GM12878 (cell line): ENCODE measurements around the gene ADGRG7. TPM values are rescaled to one million over a fixed set of nuclear protein-coding genes. Genes with fewer than 3 reads are reported as not detected.

Experiments used
- ATAC-seq: fragments of 200-7000 bp; cut with Tn5 transposase; 3 replicates; pipeline ENCODE4 v1.9.1; 2020; ENCODE audit warnings: mild to moderate bottlenecking, moderate library complexity
- BruUV-seq: library from RNA; stranded (reverse); fragments of 400-500 nt; replicated peaks from 2 replicates; lab custom pipeline; 2021; lab: Mats Ljungman, UMichigan
- CTCF ChIA-PET: fragments of 300-600 bp; sonication (Branson Sonifier 250); formaldehyde crosslinking; extraction: SDS; loops from one replicate; lab custom pipeline; 2021; ENCODE audit warnings: inconsistent platforms; lab: Yijun Ruan, JAX
- POLR2A ChIA-PET: fragments of 350-600 bp; formaldehyde crosslinking; extraction: SDS; loops from one replicate; lab custom pipeline; 2021; ENCODE audit warnings: inconsistent platforms; lab: Charles Lee
- RAD21 ChIA-PET: fragments of 300-600 bp; sonication (Branson Sonifier 250); formaldehyde crosslinking; loops from one replicate; lab custom pipeline; 2023; ENCODE audit warnings: antibody characterized with exemption; ENCODE audit not compliant: unreplicated experiment; lab: Charles Lee
- SMC1A ChIA-PET: fragments of 300-600 bp; sonication (Branson Sonifier 250); formaldehyde crosslinking; loops from one replicate; lab custom pipeline; 2023; ENCODE audit not compliant: unreplicated experiment, uncharacterized antibody; lab: Charles Lee
- DNase-seq: peaks from one replicate; pipeline ENCODE4 v3.0.0-alpha.2; 2011; ENCODE audit warnings: low read depth, low spot score
- FAIRE-seq: peaks from 3 replicates; lab custom pipeline; 2011; peaks lifted over from hg19 to GRCh38; lab: Jason Lieb, UNC
- H2AFZ ChIP-seq: 2 replicates; pipeline ENCODE4 v1.6.0; 2011; ENCODE audit warnings: low read depth, low read length, control low read depth; ENCODE audit not compliant: control insufficient read depth
- H3K27ac ChIP-seq: 2 replicates; pipeline ENCODE4 v1.5.1; 2011; ENCODE audit warnings: control low read depth; ENCODE audit not compliant: control insufficient read depth, insufficient read depth
- H3K27me3 ChIP-seq, 2 experiments: replicated peaks in 1 of 2; 2 replicates each; pipeline versions ENCODE4 v1.6.0 to v1.6.1; 2011; ENCODE audit warnings: low read length in 1 of 2; ENCODE audit not compliant: control insufficient read depth in 2 of 2, insufficient read depth in 2 of 2
- H3K36me3 ChIP-seq, 2 experiments: 2 replicates each; pipeline ENCODE4 v1.5.1; 2011; ENCODE audit warnings: low read length in 1 of 2; ENCODE audit not compliant: control insufficient read depth in 2 of 2, insufficient read depth in 2 of 2
- H3K4me1 ChIP-seq: 2 replicates; pipeline ENCODE4 v1.6.1; 2011; ENCODE audit warnings: mild to moderate bottlenecking, low read length, moderate library complexity, mixed read lengths; ENCODE audit not compliant: control insufficient read depth, insufficient read depth
- H3K4me2 ChIP-seq: 2 replicates; pipeline ENCODE4 v1.6.0; 2011; ENCODE audit warnings: control low read depth; ENCODE audit not compliant: control insufficient read depth, insufficient read depth
- H3K4me3 ChIP-seq: fragments of 200-600 bp; sonication (generic); 2 replicates; pipeline ENCODE4 v1.5.1; 2016
- H3K79me2 ChIP-seq: 2 replicates; pipeline ENCODE4 v1.6.0; 2011; ENCODE audit warnings: low read length; ENCODE audit not compliant: control insufficient read depth, insufficient read depth
- H3K9ac ChIP-seq: 2 replicates; pipeline ENCODE4 v1.8.0; 2011; ENCODE audit warnings: low read length, control low read depth, mixed read lengths; ENCODE audit not compliant: control insufficient read depth, insufficient read depth
- H3K9me3 ChIP-seq: replicated peaks from 3 replicates; pipeline ENCODE4 v1.5.1; 2011; ENCODE audit warnings: mild to moderate bottlenecking, low read length; ENCODE audit not compliant: control insufficient read depth, insufficient read depth
- H4K20me1 ChIP-seq: 2 replicates; pipeline ENCODE4 v1.6.0; 2011; ENCODE audit not compliant: control insufficient read depth, insufficient read depth
- NFYA ChIP-seq: IDR thresholded peaks from 2 replicates; pipeline ENCODE4 v1.6.1; 2011; ENCODE audit warnings: low read depth, mild to moderate bottlenecking, low read length, improper control_type of control experiment, borderline replicate concordance
- RB1 ChIP-seq: fragments of 450-650 bp; formaldehyde crosslinking; IDR thresholded peaks from 2 replicates; pipeline ENCODE4 v1.6.1; 2017; ENCODE audit warnings: mild to moderate bottlenecking, borderline replicate concordance
- RELA ChIP-seq: fragments of 450-650 bp; IDR thresholded peaks from 2 replicates; pipeline ENCODE4 v1.8.0; 2014; ENCODE audit warnings: borderline replicate concordance; ENCODE audit not compliant: partially characterized antibody
- SIN3A ChIP-seq: IDR thresholded peaks from 2 replicates; pipeline ENCODE4 v1.6.1; 2012; ENCODE audit warnings: low read depth, low read length, improper control_type of control experiment
- WGBS: methylation state at CpG from one replicate; pipeline ENCODE4 v1.1.6; 2016; ENCODE audit warnings: low lambda C conversion rate; ENCODE audit not compliant: insufficient replicate concordance, insufficient coverage; ENCODE audit errors: missing lambda C conversion rate; 5-methylcytosine and 5-hydroxymethylcytosine counted together
- in situ Hi-C: fragments of 300-500 bp; cut with MboI; formaldehyde crosslinking; loops from 9 replicates; pipeline ENCODE4 v1.14.3; 2018; ENCODE audit warnings: mixed read lengths
- intact Hi-C: fragments of 100-400 bp; cut with micrococcal nuclease; formaldehyde crosslinking; loops from one replicate; pipeline ENCODE4 v1.14.2; 2022; ENCODE audit not compliant: unreplicated experiment
- polyA plus RNA-seq, 11 experiments: library from polyadenylated mRNA; depleted of rRNA in 4 of 11; unstranded in 6 of 11; stranded (reverse) in 5 of 11; fragments of >200 nt; fragmentation: Nextera tagmentation in 4 of 11; fragmentation: Illumina TruSeq in 1 of 11; extraction: Ambion mirVana in 4 of 11; extraction: Trizol in 1 of 11; gene quantifications; 1 replicate in 1 of 11; 2 replicates in 10 of 11; pipeline versions ENCODE4 v1.2.1 to v1.2.3, GENCODE V29; 2011 to 2016; ENCODE audit warnings: inconsistent platforms in 2 of 11, missing spikeins in 2 of 11, low read depth in 1 of 11
- total RNA-seq, 4 experiments: library from RNA; depleted of rRNA in 3 of 4; stranded (reverse); fragments of >200 nt in 3 of 4; fragmentation: Illumina TruSeq in 1 of 4; extraction: Trizol in 1 of 4; gene quantifications; 2 replicates each; pipeline versions ENCODE4 v1.2.1 to v1.2.3, GENCODE V29; 2013 to 2021
- TF ChIP-seq, protein P1 (sequence below): IDR thresholded peaks from 2 replicates; pipeline ENCODE4 v1.6.1; 2012; ENCODE audit warnings: low read length, inconsistent platforms
- TF ChIP-seq, protein P2 (sequence below), 3 experiments: IDR thresholded peaks in 2 of 3; conservative IDR thresholded peaks in 1 of 3; 2 replicates each; pipeline ENCODE4 v1.5.1; 2011; ENCODE audit warnings: low read depth in 3 of 3, low read length in 3 of 3, mild to moderate bottlenecking in 3 of 3, control low read depth in 2 of 3, moderate library complexity in 2 of 3, inconsistent platforms in 1 of 3, mixed read lengths in 1 of 3; ENCODE audit not compliant: control insufficient read depth in 2 of 3, insufficient read depth in 1 of 3; ENCODE audit errors: extremely low read depth in 1 of 3
- TF ChIP-seq, protein P3 (sequence below): fragments of 450-650 bp; formaldehyde crosslinking; IDR thresholded peaks from 2 replicates; pipeline ENCODE4 v1.5.0; 2022; ENCODE audit warnings: mild to moderate bottlenecking, missing genetic modification characterization

ADGRG7 gene
- total and polyA plus RNA-seq, 10 of the 15 experiments (the other 5 are each of a cell fraction or from before 2014, with no cell fraction given): 0.02 to 0.21 (median 0.14) TPM; not detected in 7

DNA sequence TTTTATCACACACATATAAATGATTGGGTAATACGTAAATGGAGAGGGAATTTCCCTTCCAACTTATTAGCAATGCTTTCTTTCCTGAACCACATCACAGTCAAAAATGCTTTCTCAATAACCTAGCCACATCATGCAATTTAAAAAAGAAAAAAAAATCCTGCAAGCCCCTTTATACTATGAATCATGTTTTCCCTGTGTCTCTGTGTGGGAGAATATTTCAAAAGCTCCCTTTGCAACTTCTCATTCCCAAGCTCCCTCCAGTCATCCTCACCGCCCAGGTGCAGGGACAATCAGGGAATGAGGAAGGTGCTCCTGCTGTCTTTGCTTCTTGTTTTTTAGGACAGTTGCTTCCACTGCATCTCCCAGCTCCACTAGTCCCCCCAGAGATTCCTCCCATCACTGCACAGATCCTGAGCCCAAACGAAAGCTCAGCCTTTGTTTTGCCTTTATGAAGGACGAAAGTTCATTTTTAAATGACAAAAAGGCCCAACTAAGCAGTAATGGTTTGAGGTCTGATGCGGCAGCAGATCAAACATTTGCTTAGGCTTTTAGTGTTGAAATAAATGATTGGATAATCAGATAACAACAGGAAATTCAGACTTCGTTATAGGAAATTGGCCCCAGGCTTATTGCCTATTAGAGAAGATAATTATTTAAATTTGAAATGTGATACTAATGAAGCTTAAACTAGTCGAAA is 47.8 kb upstream of the ADGRG7 start:
- Histone ChIP-seq H3K4me2 (no peak overlapping the region), H3K79me2 (no peaks in the 10 kb centered on the region), H3K27me3 (no peaks in the 10 kb centered on the region), H3K36me3 (no peaks in the 10 kb centered on the region), H3K9me3 (no peaks in the 10 kb centered on the region), H4K20me1 (no peaks in the 10 kb centered on the region), H3K4me1 (no peaks in the 10 kb centered on the region), H3K4me3 (no peak overlapping the region), H2AFZ (no peak overlapping the region), H3K9ac (no peak overlapping the region), H3K27ac (no peak overlapping the region)
- in situ Hi-C loops (no loop called here), intact Hi-C loops (no loop called here)
- ChIA-PET RAD21 (no interaction called here), POLR2A (no interaction called here), SMC1A (interaction anchor here (0.6 to 1.4 kb wide), 2 partner anchors 19 to 1884 kb away, joined by 3 read pairs; no protein-coding TSS in a partner anchor), CTCF (interaction anchor here (0.6 to 2.2 kb wide), 6 partner anchors 8 to 244 kb away, joined by 3 to 8 read pairs (median 4); no protein-coding TSS in a partner anchor)
- ATAC-seq (no peak), DNase-seq (no peak), FAIRE-seq (no peak)
- BruUV-seq: no TSS peak
- 52% methylated on average over 7 of the region's 7 CpGs for whole genome bisulfite sequencing
- TF ChIP-seq, protein P1, sequence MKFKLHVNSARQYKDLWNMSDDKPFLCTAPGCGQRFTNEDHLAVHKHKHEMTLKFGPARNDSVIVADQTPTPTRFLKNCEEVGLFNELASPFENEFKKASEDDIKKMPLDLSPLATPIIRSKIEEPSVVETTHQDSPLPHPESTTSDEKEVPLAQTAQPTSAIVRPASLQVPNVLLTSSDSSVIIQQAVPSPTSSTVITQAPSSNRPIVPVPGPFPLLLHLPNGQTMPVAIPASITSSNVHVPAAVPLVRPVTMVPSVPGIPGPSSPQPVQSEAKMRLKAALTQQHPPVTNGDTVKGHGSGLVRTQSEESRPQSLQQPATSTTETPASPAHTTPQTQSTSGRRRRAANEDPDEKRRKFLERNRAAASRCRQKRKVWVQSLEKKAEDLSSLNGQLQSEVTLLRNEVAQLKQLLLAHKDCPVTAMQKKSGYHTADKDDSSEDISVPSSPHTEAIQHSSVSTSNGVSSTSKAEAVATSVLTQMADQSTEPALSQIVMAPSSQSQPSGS: no peak
- TF ChIP-seq, protein P2, sequence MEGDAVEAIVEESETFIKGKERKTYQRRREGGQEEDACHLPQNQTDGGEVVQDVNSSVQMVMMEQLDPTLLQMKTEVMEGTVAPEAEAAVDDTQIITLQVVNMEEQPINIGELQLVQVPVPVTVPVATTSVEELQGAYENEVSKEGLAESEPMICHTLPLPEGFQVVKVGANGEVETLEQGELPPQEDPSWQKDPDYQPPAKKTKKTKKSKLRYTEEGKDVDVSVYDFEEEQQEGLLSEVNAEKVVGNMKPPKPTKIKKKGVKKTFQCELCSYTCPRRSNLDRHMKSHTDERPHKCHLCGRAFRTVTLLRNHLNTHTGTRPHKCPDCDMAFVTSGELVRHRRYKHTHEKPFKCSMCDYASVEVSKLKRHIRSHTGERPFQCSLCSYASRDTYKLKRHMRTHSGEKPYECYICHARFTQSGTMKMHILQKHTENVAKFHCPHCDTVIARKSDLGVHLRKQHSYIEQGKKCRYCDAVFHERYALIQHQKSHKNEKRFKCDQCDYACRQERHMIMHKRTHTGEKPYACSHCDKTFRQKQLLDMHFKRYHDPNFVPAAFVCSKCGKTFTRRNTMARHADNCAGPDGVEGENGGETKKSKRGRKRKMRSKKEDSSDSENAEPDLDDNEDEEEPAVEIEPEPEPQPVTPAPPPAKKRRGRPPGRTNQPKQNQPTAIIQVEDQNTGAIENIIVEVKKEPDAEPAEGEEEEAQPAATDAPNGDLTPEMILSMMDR (IDR thresholded peaks at IDR 0.05 in 2 of 3, conservative IDR thresholded peaks at IDR 0.05 in 1 of 3; ENCODE audit: control insufficient read depth in 2 of 3, extremely low read depth in 1 of 3, insufficient read depth in 1 of 3, low read depth in 3 of 3, low read length in 3 of 3): no peak
- no peak for TF ChIP-seq SIN3A
- TF ChIP-seq, protein P3, sequence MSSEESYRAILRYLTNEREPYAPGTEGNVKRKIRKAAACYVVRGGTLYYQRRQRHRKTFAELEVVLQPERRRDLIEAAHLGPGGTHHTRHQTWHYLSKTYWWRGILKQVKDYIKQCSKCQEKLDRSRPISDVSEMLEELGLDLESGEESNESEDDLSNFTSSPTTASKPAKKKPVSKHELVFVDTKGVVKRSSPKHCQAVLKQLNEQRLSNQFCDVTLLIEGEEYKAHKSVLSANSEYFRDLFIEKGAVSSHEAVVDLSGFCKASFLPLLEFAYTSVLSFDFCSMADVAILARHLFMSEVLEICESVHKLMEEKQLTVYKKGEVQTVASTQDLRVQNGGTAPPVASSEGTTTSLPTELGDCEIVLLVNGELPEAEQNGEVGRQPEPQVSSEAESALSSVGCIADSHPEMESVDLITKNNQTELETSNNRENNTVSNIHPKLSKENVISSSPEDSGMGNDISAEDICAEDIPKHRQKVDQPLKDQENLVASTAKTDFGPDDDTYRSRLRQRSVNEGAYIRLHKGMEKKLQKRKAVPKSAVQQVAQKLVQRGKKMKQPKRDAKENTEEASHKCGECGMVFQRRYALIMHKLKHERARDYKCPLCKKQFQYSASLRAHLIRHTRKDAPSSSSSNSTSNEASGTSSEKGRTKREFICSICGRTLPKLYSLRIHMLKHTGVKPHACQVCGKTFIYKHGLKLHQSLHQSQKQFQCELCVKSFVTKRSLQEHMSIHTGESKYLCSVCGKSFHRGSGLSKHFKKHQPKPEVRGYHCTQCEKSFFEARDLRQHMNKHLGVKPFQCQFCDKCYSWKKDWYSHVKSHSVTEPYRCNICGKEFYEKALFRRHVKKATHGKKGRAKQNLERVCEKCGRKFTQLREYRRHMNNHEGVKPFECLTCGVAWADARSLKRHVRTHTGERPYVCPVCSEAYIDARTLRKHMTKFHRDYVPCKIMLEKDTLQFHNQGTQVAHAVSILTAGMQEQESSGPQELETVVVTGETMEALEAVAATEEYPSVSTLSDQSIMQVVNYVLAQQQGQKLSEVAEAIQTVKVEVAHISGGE (CRISPR knock-in tag): no peak
- TF ChIP-seq NFYA: no peak
- TF ChIP-seq RB1: no peak
- TF ChIP-seq RELA: no peak
